ENCODE results near the gene DMTF1.

The DMTF1 gene

GRCh38 chr7:87146740-87147386, 5.4 kb upstream of the DMTF1 start:
- DNase-seq (ENCODE audit: low read depth), result no peak

- DNase-seq (ENCODE audit: low read depth), result no peak
These were observed 4.8 kb upstream of the DMTF1 start for GRCh38 chr7:87147500-87147899.

GRCh38 chr7:87148332-87148955, 3.8 kb upstream of the DMTF1 start:
- DNase-seq (ENCODE audit: low read depth), result no peak

GRCh38 chr7:87151002-87151728, 1.1 kb upstream of the DMTF1 start:
- no peak for DNase-seq (ENCODE audit: low read depth)

GRCh38 chr7:87151729-87152111, 533 bp upstream of the DMTF1 start:
- no peak for DNase-seq (ENCODE audit: low read depth)

- DNase-seq (ENCODE audit: low read depth), result peak; percentile 4
These were observed 816 bp downstream of the DMTF1 start for GRCh38 chr7:87152897-87153641.

GRCh38 chr7:87154166-87154565, 1.9 kb downstream of the DMTF1 start:
- no peak for DNase-seq (ENCODE audit: low read depth)

- DNase-seq (ENCODE audit: low read depth), result no peak
These were observed 2.3 kb downstream of the DMTF1 start for GRCh38 chr7:87154569-87154968.

GRCh38 chr7:87155788-87156187, 3.5 kb downstream of the DMTF1 start:
- no peak for DNase-seq (ENCODE audit: low read depth)

GRCh38 chr7:87156709-87157108, 4.5 kb downstream of the DMTF1 start:
- DNase-seq (ENCODE audit: low read depth), result no peak

GRCh38 chr7:87159538-87159937, 7.3 kb downstream of the DMTF1 start:
- no peak for DNase-seq (ENCODE audit: low read depth)

- no peak for DNase-seq (ENCODE audit: low read depth)
These were observed 12.2 kb downstream of the DMTF1 start for GRCh38 chr7:87164433-87164832.

GRCh38 chr7:87170828-87171227, 18.6 kb downstream of the DMTF1 start:
- DNase-seq (ENCODE audit: low read depth), result no peak

GRCh38 chr7:87171282-87171934, 19.2 kb downstream of the DMTF1 start:
- no peak for DNase-seq (ENCODE audit: low read depth)

- DNase-seq (ENCODE audit: low read depth), result no peak
These were observed 21.2 kb downstream of the DMTF1 start for GRCh38 chr7:87173471-87173870.

GRCh38 chr7:87178320-87178719, 26.1 kb downstream of the DMTF1 start:
- no peak for DNase-seq (ENCODE audit: low read depth)

- DNase-seq (ENCODE audit: low read depth), result no peak
These were observed 26.9 kb downstream of the DMTF1 start for GRCh38 chr7:87179180-87179579.

- no peak for DNase-seq (ENCODE audit: low read depth)
These were observed 34.9 kb downstream of the DMTF1 start for GRCh38 chr7:87187120-87187519.

- DNase-seq (ENCODE audit: low read depth), result no peak
These were observed 36.7 kb downstream of the DMTF1 start for GRCh38 chr7:87188930-87189329.

GRCh38 chr7:87190783-87191182, 38.5 kb downstream of the DMTF1 start:
- no peak for DNase-seq (ENCODE audit: low read depth)

- no peak for DNase-seq (ENCODE audit: low read depth)
These were observed 40.7 kb downstream of the DMTF1 start for GRCh38 chr7:87192784-87193487.

- no peak for DNase-seq (ENCODE audit: low read depth)
These were observed 41.7 kb downstream of the DMTF1 start for GRCh38 chr7:87193912-87194311.

All from stimulated activated CD4-positive, alpha-beta T cell treated with anti-CD3 and anti-CD28 coated beads, Interleukin-2, amount 100 ng/mL, for 4 hours (primary cell).